Astrocyte (in vitro differentiated cells and primary cell): ENCODE measurements around the gene TM2D3. TPM values are rescaled to one million over a fixed set of nuclear protein-coding genes. Genes with fewer than 3 reads are reported as not detected.

Source experiments
- DNase-seq: peaks from one replicate; pipeline ENCODE4 v3.0.0-alpha.2; 2010; ENCODE audit warnings: low read depth
- FAIRE-seq: peaks from 2 replicates; lab custom pipeline; 2011; peaks lifted over from hg19 to GRCh38; lab: Jason Lieb, UNC
- H2AFZ ChIP-seq: 2 replicates; pipeline ENCODE4 v1.6.0; 2012; ENCODE audit warnings: low read depth, low read length, inconsistent platforms
- H3K27ac ChIP-seq: 2 replicates; pipeline ENCODE4 v1.5.1; 2011; ENCODE audit warnings: low read depth, low read length, inconsistent platforms
- H3K27me3 ChIP-seq: 2 replicates; pipeline ENCODE4 v1.6.0; 2011; ENCODE audit warnings: low read length, inconsistent platforms; ENCODE audit not compliant: insufficient read depth
- H3K36me3 ChIP-seq: 2 replicates; pipeline ENCODE4 v1.5.1; 2011; ENCODE audit warnings: low read length, inconsistent platforms; ENCODE audit not compliant: insufficient read depth
- H3K4me1 ChIP-seq: 2 replicates; pipeline ENCODE4 v1.5.1; 2011; ENCODE audit warnings: low read length, inconsistent platforms; ENCODE audit not compliant: insufficient read depth
- H3K4me2 ChIP-seq: 2 replicates; pipeline ENCODE4 v1.6.0; 2012; ENCODE audit warnings: low read length, inconsistent platforms
- H3K4me3 ChIP-seq: 2 replicates; pipeline ENCODE4 v1.5.1; 2011; ENCODE audit warnings: low read depth, mild to moderate bottlenecking, low read length, inconsistent platforms; ENCODE audit not compliant: insufficient read depth
- H3K79me2 ChIP-seq: 2 replicates; pipeline ENCODE4 v1.6.0; 2012; ENCODE audit warnings: mild to moderate bottlenecking, low read length, inconsistent platforms; ENCODE audit not compliant: insufficient read depth
- H3K9ac ChIP-seq: 2 replicates; pipeline ENCODE4 v1.6.0; 2012; ENCODE audit warnings: mild to moderate bottlenecking, low read length, inconsistent platforms
- H3K9me3 ChIP-seq: 2 replicates; pipeline ENCODE4 v1.5.1; 2012; ENCODE audit warnings: low read depth, mild to moderate bottlenecking, low read length, inconsistent platforms; ENCODE audit not compliant: insufficient read depth
- H4K20me1 ChIP-seq: 2 replicates; pipeline ENCODE4 v1.6.0; 2012; ENCODE audit warnings: low read length, inconsistent platforms; ENCODE audit not compliant: insufficient read depth
- H3K27ac Mint-ChIP-seq: one replicate; pipeline ENCODE4 v1.8.0; 2021; ENCODE audit warnings: mild to moderate bottlenecking, mixed read lengths; ENCODE audit not compliant: unreplicated experiment
- H3K27me3 Mint-ChIP-seq: one replicate; pipeline ENCODE4 v1.8.0; 2021; ENCODE audit warnings: low read depth, mixed read lengths; ENCODE audit not compliant: unreplicated experiment
- H3K36me3 Mint-ChIP-seq: one replicate; pipeline ENCODE4 v1.8.0; 2021; ENCODE audit warnings: low read depth, mixed read lengths; ENCODE audit not compliant: unreplicated experiment
- H3K4me1 Mint-ChIP-seq: one replicate; pipeline ENCODE4 v1.8.0; 2021; ENCODE audit warnings: low read depth, mixed read lengths; ENCODE audit not compliant: unreplicated experiment
- H3K4me3 Mint-ChIP-seq: one replicate; pipeline ENCODE4 v1.8.0; 2021; ENCODE audit warnings: mild to moderate bottlenecking, moderate library complexity, mixed read lengths; ENCODE audit not compliant: unreplicated experiment
- H3K9me3 Mint-ChIP-seq: one replicate; pipeline ENCODE4 v1.8.0; 2021; ENCODE audit warnings: mild to moderate bottlenecking, mixed read lengths; ENCODE audit not compliant: unreplicated experiment
- EZH2 ChIP-seq: IDR thresholded peaks from 2 replicates; pipeline ENCODE4 v1.6.1; 2012; ENCODE audit warnings: mild to moderate bottlenecking, low read length, inconsistent platforms; ENCODE audit not compliant: insufficient read depth
- total RNA-seq: library from RNA; stranded (reverse); gene quantifications from 2 replicates; pipeline ENCODE4 v1.2.1, GENCODE V29; 2021
- TF ChIP-seq, protein P1 (sequence below): IDR thresholded peaks from 2 replicates; pipeline ENCODE4 v1.5.1; 2011; ENCODE audit warnings: low read depth, mild to moderate bottlenecking, inconsistent platforms, low read length, moderate library complexity; ENCODE audit not compliant: insufficient read depth

The TM2D3 gene
- total RNA-seq, 1 donor from 2014 or later = 28.1 TPM

DNA sequence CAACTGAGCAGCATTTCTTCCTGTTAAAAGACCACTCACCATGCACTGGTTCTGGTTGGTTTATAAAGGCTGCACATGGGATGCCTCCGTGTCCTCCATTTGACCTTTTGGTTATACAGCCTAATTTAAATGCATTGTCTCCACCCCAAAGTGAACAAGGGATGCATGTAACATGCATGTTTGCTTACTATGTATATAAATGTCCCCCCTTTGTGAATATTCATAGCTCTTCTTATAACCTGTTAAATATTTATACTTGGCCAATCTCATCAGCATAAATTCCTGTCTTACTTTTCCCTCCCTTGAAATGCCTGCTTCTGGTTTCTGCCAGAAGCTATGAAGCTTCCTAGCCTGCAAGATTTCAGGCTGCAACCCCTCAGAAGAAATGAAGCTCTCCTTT lies 44.6 kb upstream of the TM2D3 start:
- H3K4me1 ChIP-seq = no peaks in the 10 kb centered on the region

DNA sequence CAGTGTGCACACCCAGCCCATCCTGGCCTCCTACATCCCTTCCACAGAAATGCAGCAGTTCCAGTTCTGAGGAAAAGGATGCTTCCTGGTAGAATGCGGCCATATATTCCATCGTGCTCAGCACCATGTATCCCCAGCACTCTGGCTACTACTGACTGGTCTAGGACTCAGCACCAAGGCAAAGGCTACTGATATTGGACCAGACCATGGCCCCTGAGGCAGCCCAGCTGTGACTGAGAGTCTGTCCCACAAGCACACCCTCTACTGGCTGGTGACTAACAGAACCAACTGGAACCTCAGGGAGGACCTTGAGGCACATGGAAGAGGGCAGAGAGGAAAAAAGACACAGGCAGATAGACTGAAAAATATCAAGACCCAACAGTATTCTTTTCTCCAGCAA lies 42.1 kb upstream of the TM2D3 start:
- Mint-ChIP-seq H3K27me3 (no peaks in the 10 kb centered on the region), H3K4me1 (peaks cover 13% of the 10 kb centered on the region), H3K9me3 (no peaks in the 10 kb centered on the region), H3K4me3 (no peak overlapping the region), H3K36me3 (peaks cover 30% of the 10 kb centered on the region), H3K27ac (no peak overlapping the region)
- Histone ChIP-seq H3K4me2 (no peak overlapping the region), H3K36me3 (peaks cover 21% of the 10 kb centered on the region), H3K9me3 (no peaks in the 10 kb centered on the region), H3K79me2 (no peaks in the 10 kb centered on the region), H3K27ac (no peak overlapping the region), H3K4me3 (no peak overlapping the region), H3K27me3 (no peaks in the 10 kb centered on the region), H3K9ac (no peak overlapping the region), H4K20me1 (no peaks in the 10 kb centered on the region), H2AFZ (no peak overlapping the region), H3K4me1 (peaks cover 5% of the 10 kb centered on the region)
- TF ChIP-seq, protein P1, sequence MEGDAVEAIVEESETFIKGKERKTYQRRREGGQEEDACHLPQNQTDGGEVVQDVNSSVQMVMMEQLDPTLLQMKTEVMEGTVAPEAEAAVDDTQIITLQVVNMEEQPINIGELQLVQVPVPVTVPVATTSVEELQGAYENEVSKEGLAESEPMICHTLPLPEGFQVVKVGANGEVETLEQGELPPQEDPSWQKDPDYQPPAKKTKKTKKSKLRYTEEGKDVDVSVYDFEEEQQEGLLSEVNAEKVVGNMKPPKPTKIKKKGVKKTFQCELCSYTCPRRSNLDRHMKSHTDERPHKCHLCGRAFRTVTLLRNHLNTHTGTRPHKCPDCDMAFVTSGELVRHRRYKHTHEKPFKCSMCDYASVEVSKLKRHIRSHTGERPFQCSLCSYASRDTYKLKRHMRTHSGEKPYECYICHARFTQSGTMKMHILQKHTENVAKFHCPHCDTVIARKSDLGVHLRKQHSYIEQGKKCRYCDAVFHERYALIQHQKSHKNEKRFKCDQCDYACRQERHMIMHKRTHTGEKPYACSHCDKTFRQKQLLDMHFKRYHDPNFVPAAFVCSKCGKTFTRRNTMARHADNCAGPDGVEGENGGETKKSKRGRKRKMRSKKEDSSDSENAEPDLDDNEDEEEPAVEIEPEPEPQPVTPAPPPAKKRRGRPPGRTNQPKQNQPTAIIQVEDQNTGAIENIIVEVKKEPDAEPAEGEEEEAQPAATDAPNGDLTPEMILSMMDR = no peak
- TF ChIP-seq EZH2 = no peak
- FAIRE-seq (no peak), DNase-seq (no peak)

More for the DNA sequence above, 44.6 kb upstream of the TM2D3 start:
- no peaks in the 10 kb centered on the region for H3K27me3 Mint-ChIP-seq
- peaks cover 7% of the 10 kb centered on the region for H3K4me1 Mint-ChIP-seq
- no peaks in the 10 kb centered on the region for H3K9me3 Mint-ChIP-seq
- Histone ChIP-seq H3K27me3 (no peaks in the 10 kb centered on the region), H3K4me3 (no peak overlapping the region), H3K9me3 (no peaks in the 10 kb centered on the region), H4K20me1 (no peaks in the 10 kb centered on the region), H2AFZ (no peak overlapping the region), H3K27ac (no peak overlapping the region), H3K36me3 (peaks cover 30% of the 10 kb centered on the region), H3K4me2 (no peak overlapping the region), H3K79me2 (no peaks in the 10 kb centered on the region), H3K9ac (no peak overlapping the region)
- no peak for DNase-seq
- peaks cover 38% of the 10 kb centered on the region for H3K36me3 Mint-ChIP-seq
- no peak overlapping the region for H3K27ac Mint-ChIP-seq
- TF ChIP-seq, protein P1 = no peak
- H3K4me3 Mint-ChIP-seq = no peak overlapping the region
- FAIRE-seq = no peak

DNA sequence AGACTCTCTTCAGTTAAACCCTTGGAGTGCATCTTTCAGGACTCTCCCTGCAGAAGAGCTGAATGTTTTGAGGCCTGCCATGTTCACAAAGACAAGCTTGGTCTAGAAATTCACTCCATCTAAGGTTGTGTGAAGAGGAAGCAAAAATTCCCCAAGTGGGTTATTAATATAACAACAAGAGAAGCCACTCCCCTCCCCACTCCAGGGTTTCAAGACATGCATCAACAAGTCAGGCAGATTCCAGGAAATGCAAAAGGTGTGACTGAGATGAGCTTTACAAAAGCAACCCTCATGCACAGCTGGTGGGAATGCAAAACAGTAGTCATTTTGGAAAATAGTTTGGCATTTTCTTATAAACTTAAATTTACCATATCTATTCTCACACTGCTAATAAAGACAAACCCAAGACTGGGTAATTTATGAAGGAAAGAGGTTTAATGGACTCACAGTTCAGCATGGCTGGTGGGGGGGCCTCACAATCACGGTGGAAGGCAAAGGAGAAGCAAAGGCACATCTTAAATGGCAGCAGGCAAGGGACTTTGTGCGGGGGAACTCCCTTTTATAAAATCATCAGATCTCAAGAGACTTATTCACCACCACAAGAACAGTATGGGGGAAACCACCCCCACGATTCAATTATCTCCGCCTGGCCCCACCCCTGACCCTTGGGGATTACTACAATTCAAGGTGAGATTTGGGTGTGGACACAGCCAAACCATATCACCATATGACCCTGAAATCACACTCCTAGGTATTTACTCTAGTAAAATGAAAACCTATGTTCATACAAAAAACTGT lies 40.8 kb upstream of the TM2D3 start:
- TF ChIP-seq EZH2 = no peak
- TF ChIP-seq, protein P1 = no peak
- no peaks in the 10 kb centered on the region for H3K9me3 Mint-ChIP-seq
- DNase-seq (no peak), FAIRE-seq (no peak)
- H3K4me1 Mint-ChIP-seq = peaks cover 13% of the 10 kb centered on the region
- Histone ChIP-seq H3K4me2 (no peak overlapping the region), H2AFZ (no peak overlapping the region), H4K20me1 (no peaks in the 10 kb centered on the region), H3K79me2 (no peaks in the 10 kb centered on the region), H3K36me3 (peaks cover 16% of the 10 kb centered on the region), H3K4me1 (peaks cover 5% of the 10 kb centered on the region), H3K27ac (no peak overlapping the region), H3K27me3 (no peaks in the 10 kb centered on the region), H3K4me3 (no peak overlapping the region), H3K9ac (no peak overlapping the region), H3K9me3 (no peaks in the 10 kb centered on the region)
- H3K36me3 Mint-ChIP-seq = peaks cover 30% of the 10 kb centered on the region
- H3K27ac Mint-ChIP-seq = peak overlapping the region; percentile 38
- H3K27me3 Mint-ChIP-seq = no peaks in the 10 kb centered on the region
- no peak overlapping the region for H3K4me3 Mint-ChIP-seq
